Fibroblast of lung (primary cell): ENCODE results near the gene POLK. TPM values are rescaled to one million over a fixed set of nuclear protein-coding genes. Genes with fewer than 3 reads are reported as not detected.

Experiments
- DNase-seq, 2 donors: peaks; one replicate each; pipeline versions ENCODE4 v3.0.0 to v3.0.0-alpha.2; 2010; ENCODE audit warnings: low read depth in 2 of 2
- H2AFZ ChIP-seq: 2 replicates; pipeline ENCODE4 v1.5.1; 2012; ENCODE audit warnings: low read length, control low read depth, inconsistent platforms
- H3K27ac ChIP-seq: 2 replicates; pipeline ENCODE4 v1.5.1; 2011; ENCODE audit warnings: low read length, control low read depth; ENCODE audit not compliant: insufficient read depth
- H3K27me3 ChIP-seq: 2 replicates; pipeline ENCODE4 v1.5.1; 2011; ENCODE audit warnings: mild to moderate bottlenecking, low read length; ENCODE audit not compliant: control insufficient read depth, insufficient read depth
- H3K36me3 ChIP-seq: 2 replicates; pipeline ENCODE4 v1.5.1; 2011; ENCODE audit warnings: low read length; ENCODE audit not compliant: control insufficient read depth, insufficient read depth
- H3K4me1 ChIP-seq: 2 replicates; pipeline ENCODE4 v1.5.1; 2011; ENCODE audit warnings: low read length; ENCODE audit not compliant: control insufficient read depth, insufficient read depth; ENCODE audit errors: extremely low read depth
- H3K4me2 ChIP-seq: 2 replicates; pipeline ENCODE4 v1.5.1; 2011; ENCODE audit warnings: low read length, control low read depth; ENCODE audit not compliant: insufficient read depth; ENCODE audit errors: extremely low read depth
- H3K4me3 ChIP-seq, 4 experiments: fragments of 200-600 bp in 1 of 4; sonication (generic) in 1 of 4; replicated peaks in 1 of 4; 2 replicates each; pipeline ENCODE4 v1.5.1; 2011 to 2016; ENCODE audit warnings: low read length in 4 of 4, low read depth in 3 of 4, mild to moderate bottlenecking in 3 of 4, control low read depth in 2 of 4, inconsistent platforms in 1 of 4, mixed read lengths in 1 of 4; ENCODE audit not compliant: insufficient read depth in 1 of 4; ENCODE audit errors: control extremely low read depth in 1 of 4
- H3K79me2 ChIP-seq: 2 replicates; pipeline ENCODE4 v1.5.1; 2012; ENCODE audit warnings: mild to moderate bottlenecking, low read length, inconsistent platforms; ENCODE audit not compliant: control insufficient read depth, insufficient read depth
- H3K9ac ChIP-seq: 2 replicates; pipeline ENCODE4 v1.5.1; 2011; ENCODE audit warnings: mild to moderate bottlenecking, low read length, control low read depth; ENCODE audit not compliant: insufficient read depth
- H3K9me3 ChIP-seq: 2 replicates; pipeline ENCODE4 v1.5.1; 2012; ENCODE audit warnings: low read depth, low read length; ENCODE audit not compliant: control insufficient read depth, insufficient read depth
- H4K20me1 ChIP-seq: 2 replicates; pipeline ENCODE4 v1.5.1; 2011; ENCODE audit warnings: low read length; ENCODE audit not compliant: control insufficient read depth, insufficient read depth; ENCODE audit errors: extremely low read depth
- EZH2 ChIP-seq: IDR thresholded peaks from 2 replicates; pipeline ENCODE4 v1.5.1; 2012; ENCODE audit warnings: low read length, control low read depth, mild to moderate bottlenecking; ENCODE audit errors: missing control alignments
- polyA plus RNA-seq, 2 donors: library from polyadenylated mRNA; depleted of rRNA in 1 of 2; stranded (reverse) in 1 of 2; unstranded in 1 of 2; fragments of >200 nt; gene quantifications; 2 replicates each; pipeline ENCODE4 v1.2.1, GENCODE V29; 2011 to 2012; ENCODE audit warnings: missing spikeins in 1 of 2
- total RNA-seq: library from RNA; depleted of rRNA; stranded (reverse); fragments of >200 nt; gene quantifications from 2 replicates; pipeline ENCODE4 v1.2.1, GENCODE V29; 2014
- TF ChIP-seq, protein P1 (sequence below), 2 donors: IDR thresholded peaks in 1 of 2; conservative IDR thresholded peaks in 1 of 2; 1 replicate in 1 of 2; 2 replicates in 1 of 2; pipeline ENCODE4 v1.5.1; 2011 to 2012; ENCODE audit warnings: low read length in 2 of 2, control low read depth in 1 of 2, inconsistent platforms in 1 of 2, low read depth in 1 of 2, mild to moderate bottlenecking in 1 of 2

Gene POLK
- total and polyA plus RNA-seq, 2 donors (not counting 1 experiment from before 2014, with no cell fraction given), result 32.0 to 44.9 TPM

DNA sequence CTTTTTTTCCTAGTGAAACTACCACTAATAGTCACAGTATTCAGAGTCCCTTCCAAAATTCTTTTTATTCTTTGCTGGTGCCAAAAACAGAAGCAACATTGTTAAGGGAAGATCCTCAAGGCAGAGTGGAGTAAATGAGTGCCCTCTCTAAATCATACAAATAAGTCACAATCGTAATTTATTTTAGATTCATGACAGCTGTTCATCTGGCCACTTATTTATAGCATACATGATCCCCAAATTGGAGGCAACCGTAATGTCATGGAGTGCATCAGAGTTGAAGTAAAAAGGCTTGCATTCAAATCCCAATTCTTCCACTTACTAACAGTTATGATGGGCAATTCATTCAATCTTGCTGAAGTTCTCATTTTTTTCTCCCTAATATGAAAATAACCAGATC, 33.4 kb downstream of the POLK start:
- H3K36me3 ChIP-seq, result no peaks in the 10 kb centered on the region
- DNase-seq, result no peak
- no peaks in the 10 kb centered on the region for H3K4me1 ChIP-seq
- TF ChIP-seq EZH2, result no peak
- TF ChIP-seq, protein P1, sequence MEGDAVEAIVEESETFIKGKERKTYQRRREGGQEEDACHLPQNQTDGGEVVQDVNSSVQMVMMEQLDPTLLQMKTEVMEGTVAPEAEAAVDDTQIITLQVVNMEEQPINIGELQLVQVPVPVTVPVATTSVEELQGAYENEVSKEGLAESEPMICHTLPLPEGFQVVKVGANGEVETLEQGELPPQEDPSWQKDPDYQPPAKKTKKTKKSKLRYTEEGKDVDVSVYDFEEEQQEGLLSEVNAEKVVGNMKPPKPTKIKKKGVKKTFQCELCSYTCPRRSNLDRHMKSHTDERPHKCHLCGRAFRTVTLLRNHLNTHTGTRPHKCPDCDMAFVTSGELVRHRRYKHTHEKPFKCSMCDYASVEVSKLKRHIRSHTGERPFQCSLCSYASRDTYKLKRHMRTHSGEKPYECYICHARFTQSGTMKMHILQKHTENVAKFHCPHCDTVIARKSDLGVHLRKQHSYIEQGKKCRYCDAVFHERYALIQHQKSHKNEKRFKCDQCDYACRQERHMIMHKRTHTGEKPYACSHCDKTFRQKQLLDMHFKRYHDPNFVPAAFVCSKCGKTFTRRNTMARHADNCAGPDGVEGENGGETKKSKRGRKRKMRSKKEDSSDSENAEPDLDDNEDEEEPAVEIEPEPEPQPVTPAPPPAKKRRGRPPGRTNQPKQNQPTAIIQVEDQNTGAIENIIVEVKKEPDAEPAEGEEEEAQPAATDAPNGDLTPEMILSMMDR (conservative IDR thresholded peaks at IDR 0.05 in 1 of 2, IDR thresholded peaks at IDR 0.05 in 1 of 2; ENCODE audit: low read depth in 1 of 2, low read length in 2 of 2), result no peak
- H3K27me3 ChIP-seq, result no peaks in the 10 kb centered on the region
- no peaks in the 10 kb centered on the region for H4K20me1 ChIP-seq
- no peak overlapping the region for H3K4me3 ChIP-seq
- H3K4me2 ChIP-seq, result no peak overlapping the region
- peaks cover 8% of the 10 kb centered on the region for H3K79me2 ChIP-seq
- H2AFZ ChIP-seq, result no peak overlapping the region
- no peak overlapping the region for H3K9ac ChIP-seq
- no peaks in the 10 kb centered on the region for H3K9me3 ChIP-seq
- H3K27ac ChIP-seq, result no peak overlapping the region

DNA sequence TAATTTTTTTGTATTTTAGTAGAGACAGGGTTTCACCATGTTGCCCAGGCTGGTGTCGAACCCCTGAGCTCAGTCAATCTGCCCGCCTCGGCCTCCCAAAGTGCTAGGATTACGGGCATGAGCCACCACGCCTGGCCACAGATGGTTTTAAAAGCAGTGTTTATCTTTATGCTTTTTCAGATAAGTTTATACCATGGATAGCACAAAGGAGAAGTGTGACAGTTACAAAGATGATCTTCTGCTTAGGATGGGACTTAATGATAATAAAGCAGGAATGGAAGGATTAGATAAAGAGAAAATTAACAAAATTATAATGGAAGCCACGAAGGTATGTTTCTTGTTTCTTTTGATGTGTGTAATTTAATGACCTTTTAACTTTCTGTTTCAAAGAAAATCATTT, 35.1 kb downstream of the POLK start:
- no peak for DNase-seq
- H3K4me1 ChIP-seq, result no peaks in the 10 kb centered on the region
- no peak overlapping the region for H3K27ac ChIP-seq
- H3K9ac ChIP-seq, result no peak overlapping the region
- H3K79me2 ChIP-seq, result peaks cover 6% of the 10 kb centered on the region
- TF ChIP-seq, protein P1 (conservative IDR thresholded peaks at IDR 0.05 in 1 of 2, IDR thresholded peaks at IDR 0.05 in 1 of 2; ENCODE audit: low read depth in 1 of 2, low read length in 2 of 2), result no peak
- TF ChIP-seq EZH2, result no peak
- no peaks in the 10 kb centered on the region for H3K36me3 ChIP-seq
- H2AFZ ChIP-seq, result no peak overlapping the region
- no peak overlapping the region for H3K4me3 ChIP-seq
- H3K9me3 ChIP-seq, result no peaks in the 10 kb centered on the region
- H3K4me2 ChIP-seq, result no peak overlapping the region
- H4K20me1 ChIP-seq, result no peaks in the 10 kb centered on the region
- no peaks in the 10 kb centered on the region for H3K27me3 ChIP-seq

DNA sequence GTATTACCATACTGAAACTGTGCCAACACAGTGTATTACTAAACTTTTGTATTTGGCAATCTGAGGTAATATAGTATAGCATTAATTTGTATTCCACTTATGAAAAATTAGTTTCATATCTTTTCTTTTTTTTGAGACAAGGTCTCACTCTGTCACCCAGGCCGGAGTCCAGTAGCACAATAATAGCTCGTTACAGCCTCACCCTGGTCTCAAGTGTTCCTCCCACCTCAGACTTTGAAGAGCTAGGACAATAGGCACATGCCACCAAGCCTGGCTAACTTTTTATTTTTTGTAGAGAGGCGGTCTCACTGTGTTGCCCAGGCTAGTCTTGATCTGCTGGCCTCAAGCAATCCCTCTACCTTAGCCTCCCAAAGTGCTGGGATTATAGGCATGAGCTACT, 36.1 kb downstream of the POLK start:
- no peak overlapping the region for H3K27ac ChIP-seq
- H4K20me1 ChIP-seq, result no peaks in the 10 kb centered on the region
- H3K27me3 ChIP-seq, result no peaks in the 10 kb centered on the region
- no peak for TF ChIP-seq EZH2
- TF ChIP-seq, protein P1 (conservative IDR thresholded peaks at IDR 0.05 in 1 of 2, IDR thresholded peaks at IDR 0.05 in 1 of 2; ENCODE audit: low read depth in 1 of 2, low read length in 2 of 2), result no peak
- H3K4me3 ChIP-seq, result no peak overlapping the region
- H3K4me2 ChIP-seq, result no peak overlapping the region
- H3K4me1 ChIP-seq, result no peaks in the 10 kb centered on the region
- H3K9me3 ChIP-seq, result no peaks in the 10 kb centered on the region
- no peak for DNase-seq
- no peak overlapping the region for H2AFZ ChIP-seq
- no peak overlapping the region for H3K9ac ChIP-seq
- peaks cover 6% of the 10 kb centered on the region for H3K79me2 ChIP-seq
- H3K36me3 ChIP-seq, result peaks cover 1% of the 10 kb centered on the region
